ENCODE data around the gene GALNT15.

Gene GALNT15

DNA sequence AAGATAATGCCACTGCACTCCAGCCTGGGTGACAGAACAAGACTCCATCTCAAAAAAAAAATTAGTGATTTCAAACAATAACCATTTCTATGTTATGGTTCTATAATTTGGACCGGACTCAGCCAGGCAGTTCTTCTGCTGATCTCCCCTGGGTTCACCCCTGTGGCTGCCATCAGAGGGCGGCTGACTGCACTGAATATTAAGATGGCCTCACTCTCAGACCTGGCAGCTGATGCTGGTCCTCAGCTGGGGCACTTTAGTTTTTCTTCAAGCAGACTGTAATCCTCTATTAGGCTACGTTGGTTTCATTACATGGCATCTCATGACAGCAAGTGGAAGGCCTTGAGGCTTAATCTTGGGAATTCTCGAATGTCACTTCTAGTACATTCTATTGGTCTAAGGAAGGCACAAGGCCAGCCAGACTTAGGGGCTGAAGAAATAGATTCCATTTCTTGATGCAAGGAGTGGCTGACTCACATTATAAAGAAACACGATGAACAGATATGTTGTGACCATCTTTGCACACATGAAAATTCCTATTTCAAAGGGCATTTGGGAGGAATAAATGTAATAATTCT lies 12.8 kb downstream of the GALNT15 start:
- no peak for DNase-seq (ENCODE audit: low read depth)

DNA sequence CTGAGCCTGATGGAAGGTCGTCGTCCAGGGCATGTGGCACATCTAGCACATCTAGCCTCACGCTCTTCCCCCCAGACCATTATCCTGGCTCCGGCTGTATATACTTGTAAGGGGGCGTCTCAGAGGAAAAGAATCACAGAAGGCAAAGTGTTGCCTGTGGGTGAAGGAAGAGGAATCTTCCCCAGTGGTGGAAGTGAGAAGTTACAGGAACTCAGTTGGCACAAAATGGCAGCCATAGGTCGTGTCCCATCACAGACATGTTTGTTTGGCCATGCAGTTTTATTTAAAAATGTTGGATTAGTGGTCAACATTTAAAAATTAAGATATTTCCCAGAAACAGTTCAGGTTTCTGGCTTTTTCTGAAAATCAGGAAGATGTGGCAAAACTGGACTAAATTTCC lies 13.6 kb downstream of the GALNT15 start:
- no peak for DNase-seq (ENCODE audit: low read depth)

DNA sequence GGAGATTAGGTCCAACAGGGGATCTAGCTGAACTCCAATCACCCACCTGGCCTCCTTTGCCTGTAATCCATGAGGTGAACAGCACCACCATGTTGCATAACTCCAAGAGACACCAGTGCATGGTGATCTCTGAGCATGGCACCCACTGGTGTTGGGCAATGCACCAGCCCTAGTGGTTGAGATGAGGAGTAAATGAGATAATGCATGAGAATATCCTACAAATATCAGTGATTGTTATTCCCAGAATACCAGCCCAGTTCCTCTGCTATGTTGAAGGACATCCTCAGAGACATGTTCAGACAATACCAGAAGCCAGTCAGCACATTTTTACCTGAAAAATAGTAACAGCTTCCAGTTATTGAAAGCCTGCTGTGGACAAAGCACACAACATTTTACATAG lies 14.7 kb downstream of the GALNT15 start:
- no peak for DNase-seq (ENCODE audit: low read depth)

- DNase-seq (ENCODE audit: low read depth), result no peak
Observed at GRCh38 chr3:16190704-16191103, 16.2 kb downstream of the GALNT15 start.

DNA sequence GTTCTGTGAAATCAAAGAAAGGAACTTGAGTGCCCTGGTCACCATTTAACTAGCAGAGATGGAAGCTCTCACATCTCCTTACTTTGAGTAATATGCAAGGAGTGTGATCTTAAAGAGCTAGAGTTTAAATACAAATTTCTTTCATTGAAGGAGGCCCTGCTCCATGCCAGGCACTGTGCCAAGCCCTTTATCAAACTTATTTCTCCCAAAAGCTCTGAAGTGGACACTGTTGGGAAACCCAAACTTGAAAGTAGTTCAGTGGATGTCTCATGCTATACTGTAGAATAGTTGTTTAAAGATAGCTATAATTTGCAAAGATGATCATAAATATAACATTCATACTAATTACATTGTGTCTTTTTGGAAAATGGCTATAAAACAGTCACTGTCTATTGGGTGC lies 17.1 kb downstream of the GALNT15 start:
- no peak for DNase-seq (ENCODE audit: low read depth)

GRCh38 chr3:16192176-16192811 lies 17.8 kb downstream of the GALNT15 start:
- DNase-seq (ENCODE audit: low read depth), result no peak

DNA sequence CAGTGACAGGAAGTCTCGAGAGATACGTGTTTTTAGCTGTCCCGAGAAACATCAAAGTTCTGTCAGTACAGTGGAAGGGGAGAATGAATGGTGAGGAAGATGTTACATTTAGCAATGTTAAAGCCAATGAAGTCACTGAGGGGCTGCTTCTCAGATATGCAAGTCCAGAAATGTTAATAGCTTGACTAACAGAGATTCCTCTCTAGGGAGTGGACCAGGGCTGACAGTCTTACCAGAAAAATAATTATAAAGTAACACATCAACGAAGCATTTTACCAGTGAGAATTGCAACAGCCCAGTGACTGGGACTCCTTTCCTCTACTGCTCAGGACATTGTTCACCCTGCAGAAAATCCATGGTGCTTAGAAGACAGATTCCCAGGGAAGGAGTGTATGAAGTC lies 23.9 kb downstream of the GALNT15 start:
- DNase-seq (ENCODE audit: low read depth), result no peak

GRCh38 chr3:16199769-16200168 lies 25.3 kb downstream of the GALNT15 start:
- DNase-seq (ENCODE audit: low read depth), result no peak

DNA sequence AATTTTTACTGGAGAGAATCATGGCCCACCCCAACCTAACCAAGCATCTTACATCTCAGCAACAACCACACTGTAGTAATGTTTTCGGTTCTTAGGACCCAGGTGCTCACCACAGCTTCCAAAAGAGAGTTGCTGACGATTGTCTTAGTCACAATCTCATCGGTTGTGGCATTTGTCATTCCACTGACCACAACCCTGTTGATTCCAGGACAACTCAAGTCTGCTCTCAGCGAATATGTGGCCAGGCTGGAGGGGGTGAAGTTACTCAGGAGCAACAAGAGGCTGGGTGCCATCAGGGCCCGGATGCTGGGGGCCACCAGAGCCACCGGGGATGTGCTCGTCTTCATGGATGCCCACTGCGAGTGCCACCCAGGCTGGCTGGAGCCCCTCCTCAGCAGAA lies 25.9 kb downstream of the GALNT15 start:
- DNase-seq (ENCODE audit: low read depth), result no peak

DNA sequence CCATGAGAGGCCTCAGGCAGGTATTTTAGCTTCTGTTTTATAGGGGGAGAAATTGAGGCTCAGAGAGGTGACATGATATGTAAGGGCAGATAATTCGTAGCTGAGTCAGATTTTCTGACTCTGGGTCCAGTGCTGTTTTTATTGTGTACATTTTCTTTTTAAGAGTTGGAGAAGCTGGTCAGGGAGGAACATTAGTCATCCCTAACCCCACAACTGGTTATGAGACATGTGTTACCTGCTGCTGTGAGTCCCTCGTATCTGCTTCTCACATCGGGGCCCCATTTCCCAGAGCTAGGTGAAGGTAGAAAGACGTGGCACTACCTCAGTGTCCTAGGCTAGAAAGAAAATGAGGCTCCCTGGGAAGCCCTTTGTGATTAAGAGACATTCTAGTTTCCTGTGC lies 28.6 kb downstream of the GALNT15 start:
- DNase-seq (ENCODE audit: low read depth), result no peak

DNA sequence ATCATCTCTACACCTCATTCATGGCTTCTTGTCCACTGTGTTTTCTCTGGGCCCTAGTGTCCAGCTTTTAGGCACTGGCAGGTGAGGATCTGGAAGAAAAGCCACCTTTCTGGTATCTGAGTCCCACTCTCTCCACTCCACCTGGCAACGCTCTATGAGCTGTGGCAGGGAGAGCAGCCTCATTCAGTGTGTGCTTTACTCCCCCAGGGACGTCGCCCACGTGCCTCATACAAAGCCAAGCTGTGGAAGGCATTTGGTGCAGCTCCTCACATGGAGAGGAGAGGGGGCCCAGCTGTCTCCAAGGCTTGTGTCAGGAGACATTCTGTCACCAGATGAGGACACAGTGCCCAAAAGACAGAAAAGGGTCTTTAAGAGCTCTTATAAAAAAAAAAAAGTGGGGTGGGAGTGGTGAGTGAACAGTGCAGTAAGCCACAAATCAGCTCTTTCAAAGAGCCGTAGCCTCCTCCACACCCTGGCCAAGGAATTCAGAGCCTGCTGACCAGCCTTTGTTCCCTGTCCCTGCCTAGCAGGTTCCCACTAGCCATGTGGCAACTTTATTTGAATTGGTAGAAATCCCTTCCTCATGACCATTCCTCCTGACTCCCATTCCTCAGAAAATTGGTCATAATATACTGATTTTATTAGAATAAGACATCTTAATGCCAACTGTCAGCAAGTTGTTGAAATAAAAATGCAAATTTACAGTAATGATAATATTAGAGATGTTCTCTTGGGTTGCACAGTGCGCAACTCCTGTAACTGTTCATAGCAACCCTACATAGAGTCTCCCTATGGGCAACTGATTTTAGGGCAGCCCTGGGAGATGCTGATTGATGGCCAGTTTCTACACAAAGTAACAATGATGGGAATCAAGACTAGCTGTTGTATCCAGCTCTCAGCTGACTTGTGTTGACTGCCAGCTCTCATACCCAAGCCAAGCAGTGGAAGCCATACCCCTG lies 29.5 kb downstream of the GALNT15 start:
- DNase-seq (ENCODE audit: low read depth), result no peak

DNA sequence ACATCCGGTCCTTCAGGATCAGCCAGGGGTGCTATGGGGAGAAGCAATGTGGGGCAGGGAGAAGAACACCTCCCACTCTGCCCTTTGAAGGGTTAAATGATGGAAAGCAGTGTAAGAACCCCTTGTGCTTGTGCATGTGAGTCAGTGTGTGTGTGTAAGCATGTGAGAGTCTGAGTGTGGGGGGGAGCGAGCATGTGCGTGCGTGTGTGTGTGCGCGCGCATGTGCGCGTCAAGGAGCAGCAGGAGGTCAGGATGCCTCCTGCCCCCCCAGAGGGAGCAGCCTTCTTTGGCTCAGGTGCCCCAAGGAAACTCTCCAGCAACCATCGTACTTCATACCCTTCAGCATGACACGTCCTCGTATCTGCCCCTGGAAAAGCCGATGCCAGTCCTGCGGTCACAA lies 30.3 kb downstream of the GALNT15 start:
- no peak for DNase-seq (ENCODE audit: low read depth)

DNA sequence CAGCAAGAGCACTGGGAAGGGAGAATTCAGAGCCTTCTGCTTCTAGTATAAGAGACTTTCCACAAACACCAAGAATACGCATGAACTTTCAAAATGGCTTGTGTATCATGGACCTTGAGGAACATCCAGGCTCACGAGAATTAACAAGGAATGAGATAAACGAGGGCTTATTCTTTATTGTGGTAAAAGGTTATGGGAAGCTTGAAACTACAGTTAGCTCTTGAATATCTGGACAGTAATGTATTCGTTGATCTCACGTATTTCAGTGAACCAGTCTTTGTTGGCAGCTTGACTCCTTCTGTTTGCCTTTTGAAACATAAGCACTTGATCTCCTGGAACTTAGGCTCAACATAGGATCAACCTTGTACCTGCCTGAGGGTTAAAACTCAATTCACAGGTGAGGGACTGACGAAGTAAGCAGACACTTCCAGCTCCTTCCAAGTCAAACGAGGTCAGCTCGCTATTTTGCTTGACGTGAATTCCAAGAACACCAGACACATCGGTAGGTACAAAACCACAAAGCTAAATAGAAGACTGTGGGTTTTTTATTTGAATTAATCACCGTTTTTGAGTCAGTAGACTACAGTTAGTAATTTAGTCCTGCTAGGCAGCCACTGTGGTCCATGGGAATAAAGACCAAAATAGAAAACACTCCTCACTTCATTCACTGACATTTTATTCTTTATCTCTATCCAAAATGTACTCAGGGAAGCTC lies 30.8 kb downstream of the GALNT15 start:
- no peak for DNase-seq (ENCODE audit: low read depth)

GRCh38 chr3:16207031-16207430 lies 32.6 kb downstream of the GALNT15 start:
- DNase-seq (ENCODE audit: low read depth), result no peak

GRCh38 chr3:16211176-16211904 lies 36.9 kb downstream of the GALNT15 start:
- DNase-seq (ENCODE audit: low read depth), result no peak

DNA sequence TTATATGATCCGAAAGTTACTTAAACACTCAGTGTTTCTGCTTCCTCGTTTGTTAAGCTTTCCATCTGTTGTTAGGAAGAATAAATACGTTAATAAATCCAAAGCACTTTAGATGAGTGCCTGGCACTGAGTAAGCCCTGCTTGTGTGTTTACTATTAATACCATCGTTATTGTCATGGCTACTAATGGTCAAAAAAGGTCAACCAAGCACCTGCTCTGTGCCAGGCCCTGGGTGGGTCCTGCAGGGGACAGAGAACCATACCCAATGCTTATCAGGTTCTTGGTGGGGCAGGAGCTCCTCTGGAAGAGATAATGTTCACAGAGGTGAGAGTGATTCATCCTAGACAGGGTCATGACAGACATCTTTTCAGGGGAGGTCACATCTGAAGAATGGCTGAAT lies 39.9 kb downstream of the GALNT15 start:
- DNase-seq (ENCODE audit: low read depth), result no peak

DNA sequence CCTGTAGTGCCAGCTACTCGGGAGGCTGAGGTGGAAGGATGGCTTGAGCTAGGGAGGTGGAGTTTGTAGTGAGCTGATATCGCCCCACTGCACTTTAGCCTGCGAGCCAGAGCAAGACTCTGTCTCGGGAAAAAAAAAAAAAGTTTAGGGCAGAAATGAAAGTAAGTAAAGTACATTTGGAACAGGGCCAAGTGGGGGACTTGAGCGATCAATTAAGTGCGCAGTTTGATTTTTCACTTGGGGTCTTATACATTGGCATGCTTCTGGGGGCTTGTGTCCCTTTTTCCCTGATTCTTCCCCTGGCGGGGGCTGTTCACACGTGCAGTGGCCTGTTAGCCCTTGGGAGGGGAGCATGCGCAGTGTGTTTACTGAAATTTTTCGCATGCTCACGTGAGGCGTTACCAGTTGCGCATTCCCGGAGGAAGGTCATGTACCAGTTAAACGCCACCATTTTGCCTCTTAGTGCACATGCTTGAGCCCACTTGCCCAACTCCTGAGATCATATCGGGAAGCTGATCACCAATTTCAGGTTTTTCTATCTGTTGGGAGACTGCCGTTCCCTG lies 42.0 kb downstream of the GALNT15 start:
- no peak for DNase-seq (ENCODE audit: low read depth)

GRCh38 chr3:16219777-16220176 lies 45.3 kb downstream of the GALNT15 start:
- DNase-seq (ENCODE audit: low read depth), result no peak

GRCh38 chr3:16221990-16222389 lies 47.5 kb downstream of the GALNT15 start:
- DNase-seq (ENCODE audit: low read depth), result no peak

DNA sequence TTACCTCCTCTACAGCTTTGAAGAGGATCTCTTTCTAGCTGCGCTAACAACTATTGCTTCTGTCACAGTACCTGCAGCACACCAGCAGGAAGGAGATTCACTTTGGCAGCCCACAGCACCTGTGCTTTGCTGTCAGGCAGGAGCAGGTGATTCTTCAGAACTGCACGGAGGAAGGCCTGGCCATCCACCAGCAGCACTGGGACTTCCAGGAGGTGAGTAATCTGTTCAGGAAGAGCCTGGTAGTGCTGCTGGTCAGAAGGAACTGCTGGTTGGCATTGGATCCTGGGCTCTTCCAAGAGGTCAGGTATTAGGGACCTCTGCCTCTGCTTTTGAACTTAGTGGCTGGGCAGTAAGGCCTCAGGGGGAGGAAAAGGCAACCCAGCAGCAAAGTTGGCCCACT lies 48.1 kb downstream of the GALNT15 start:
- DNase-seq (ENCODE audit: low read depth), result no peak

DNA sequence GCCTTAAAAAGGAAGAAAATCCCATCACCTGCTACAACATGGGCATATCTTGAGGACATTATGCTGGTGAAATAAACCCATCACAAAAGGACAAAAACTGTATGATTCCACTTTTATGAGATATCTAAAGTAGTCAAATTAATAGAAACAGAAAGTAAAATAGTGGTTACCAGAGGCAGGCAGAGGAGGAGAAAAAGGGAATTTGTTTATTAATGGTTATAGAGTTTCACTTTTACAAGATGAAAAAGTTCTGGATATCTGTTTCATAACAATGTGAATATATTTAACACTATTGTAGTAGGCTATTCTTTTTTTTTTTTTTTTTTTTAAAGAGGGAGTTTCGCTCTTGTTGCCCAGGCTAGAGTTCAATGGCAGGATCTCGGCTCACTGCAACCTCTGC lies 49.8 kb downstream of the GALNT15 start:
- no peak for DNase-seq (ENCODE audit: low read depth)

- no peak for DNase-seq (ENCODE audit: low read depth)
Observed at GRCh38 chr3:16227566-16227965, 53.1 kb downstream of the GALNT15 start.

Data from stimulated activated CD8-positive, alpha-beta memory T cell treated with anti-CD3 and anti-CD28 coated beads, Interleukin-7, amount 100 ng/mL, for 24 hours (primary cell).